Upper lobe of left lung (tissue), 6 donors: ENCODE data around the gene OR10X1. TPM values are rescaled to one million over a fixed set of nuclear protein-coding genes. Genes with fewer than 3 reads are reported as not detected.

ENCODE experiments used
- ATAC-seq, 2 donors: fragments of 200-7000 bp; cut with Tn5 transposase; one replicate each; pipeline ENCODE4 v1.9.1; 2022; ENCODE audit warnings: mild to moderate bottlenecking in 2 of 2, moderate library complexity in 2 of 2; ENCODE audit not compliant: low FRiP score in 2 of 2
- DNase-seq, 2 donors: peaks; one replicate each; pipeline ENCODE4 v3.0.0-alpha.2; 2019 to 2020
- H3K27ac ChIP-seq, 4 donors: fragments of 200-600 bp; sonication (generic); one replicate each; pipeline ENCODE4 v1.5.1; 2016 to 2019
- H3K27me3 ChIP-seq, 4 donors: fragments of 200-600 bp; sonication (generic); one replicate each; pipeline ENCODE4 v1.5.1; 2017 to 2019
- H3K36me3 ChIP-seq, 4 donors: fragments of 200-600 bp; sonication (generic); one replicate each; pipeline ENCODE4 v1.5.1; 2016 to 2019
- H3K4me1 ChIP-seq, 4 donors: fragments of 200-600 bp; sonication (generic); one replicate each; pipeline ENCODE4 v1.5.1; 2018 to 2019
- H3K4me3 ChIP-seq, 4 donors: fragments of 200-600 bp; sonication (generic); one replicate each; pipeline ENCODE4 v1.5.1; 2017 to 2019; ENCODE audit warnings: mild to moderate bottlenecking in 2 of 4, moderate library complexity in 1 of 4
- H3K9me3 ChIP-seq, 4 donors: fragments of 200-600 bp; sonication (generic); one replicate each; pipeline ENCODE4 v1.5.1; 2018 to 2019
- EP300 ChIP-seq, 4 donors: sonication (generic); formaldehyde crosslinking; IDR thresholded peaks; one replicate each; pipeline ENCODE4 v1.5.1; 2017; ENCODE audit warnings: antibody characterized with exemption in 4 of 4, control low read depth in 2 of 4
- POLR2A ChIP-seq, 4 donors: fragments of 450-650 bp; IDR thresholded peaks; one replicate each; pipeline ENCODE4 v1.5.1; 2016 to 2017; ENCODE audit warnings: antibody characterized with exemption in 4 of 4, mild to moderate bottlenecking in 2 of 4
- POLR2AphosphoS5 ChIP-seq, 2 donors: sonication (generic); formaldehyde crosslinking; IDR thresholded peaks; one replicate each; pipeline ENCODE4 v1.5.1; 2017; ENCODE audit warnings: antibody characterized with exemption in 2 of 2
- WGBS, 2 donors: methylation state at CpG; one replicate each; pipeline ENCODE4 v1.1.5; 2017 to 2018; 5-methylcytosine and 5-hydroxymethylcytosine counted together
- total RNA-seq, 6 donors: library from RNA; depleted of rRNA in 4 of 6; stranded (reverse); fragments of >200 nt in 4 of 6; gene quantifications; one replicate each; pipeline versions ENCODE4 v1.1.0 to v1.2.1, GENCODE V29; 2016 to 2021
- TF ChIP-seq, protein P1 (sequence below), 6 experiments: fragments of 450-650 bp in 4 of 6; fragments of 200-600 bp in 2 of 6; sonication (generic) in 2 of 6; IDR thresholded peaks; one replicate each; pipeline ENCODE4 v1.5.1; 2016 to 2019; ENCODE audit warnings: antibody characterized with exemption in 6 of 6
- donor health status: DM: no; HTN: no; CAD: no; lungs with moderate emphysema.
- donor health status: DM: no; HTN: yes; CAD: no; lungs with severe emphysema.

Gene OR10X1
- total RNA-seq, 6 donors from 2014 or later, result not detected

GRCh38 chr1:158586942-158587341 is 7.2 kb upstream of the OR10X1 start:
- Histone ChIP-seq H3K4me1 (no peaks in the 10 kb centered on the region), H3K27ac (no peak overlapping the region), H3K9me3 (peaks cover 0 to 13% (median 6%) of the 10 kb centered on the region in 4 donors), H3K4me3 (no peak overlapping the region), H3K27me3 (no peaks in the 10 kb centered on the region), H3K36me3 (no peaks in the 10 kb centered on the region)
- 86 to 95% methylated on average over 1 of the region's 1 CpG for WGBS, 2 donors
- TF ChIP-seq POLR2AphosphoS5 (IDR thresholded peaks at IDR 0.05) (no peak), POLR2A (IDR thresholded peaks at IDR 0.05) (no peak), EP300 (IDR thresholded peaks at IDR 0.05) (no peak)
- TF ChIP-seq, protein P1, sequence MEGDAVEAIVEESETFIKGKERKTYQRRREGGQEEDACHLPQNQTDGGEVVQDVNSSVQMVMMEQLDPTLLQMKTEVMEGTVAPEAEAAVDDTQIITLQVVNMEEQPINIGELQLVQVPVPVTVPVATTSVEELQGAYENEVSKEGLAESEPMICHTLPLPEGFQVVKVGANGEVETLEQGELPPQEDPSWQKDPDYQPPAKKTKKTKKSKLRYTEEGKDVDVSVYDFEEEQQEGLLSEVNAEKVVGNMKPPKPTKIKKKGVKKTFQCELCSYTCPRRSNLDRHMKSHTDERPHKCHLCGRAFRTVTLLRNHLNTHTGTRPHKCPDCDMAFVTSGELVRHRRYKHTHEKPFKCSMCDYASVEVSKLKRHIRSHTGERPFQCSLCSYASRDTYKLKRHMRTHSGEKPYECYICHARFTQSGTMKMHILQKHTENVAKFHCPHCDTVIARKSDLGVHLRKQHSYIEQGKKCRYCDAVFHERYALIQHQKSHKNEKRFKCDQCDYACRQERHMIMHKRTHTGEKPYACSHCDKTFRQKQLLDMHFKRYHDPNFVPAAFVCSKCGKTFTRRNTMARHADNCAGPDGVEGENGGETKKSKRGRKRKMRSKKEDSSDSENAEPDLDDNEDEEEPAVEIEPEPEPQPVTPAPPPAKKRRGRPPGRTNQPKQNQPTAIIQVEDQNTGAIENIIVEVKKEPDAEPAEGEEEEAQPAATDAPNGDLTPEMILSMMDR (IDR thresholded peaks at IDR 0.05), result no peak
- no peak for ATAC-seq
- DNase-seq, result no peak

- no peak overlapping the region for H3K27ac ChIP-seq
- H3K9me3 ChIP-seq, result peaks cover 0 to 13% (median 6%) of the 10 kb centered on the region in 4 donors
- ATAC-seq, result no peak
- 42 to 55% methylated on average over 4 of the region's 4 CpGs for WGBS, 2 donors
- H3K36me3 ChIP-seq, result no peaks in the 10 kb centered on the region
- TF ChIP-seq EP300 (IDR thresholded peaks at IDR 0.05) (no peak), POLR2A (IDR thresholded peaks at IDR 0.05) (no peak), POLR2AphosphoS5 (IDR thresholded peaks at IDR 0.05) (no peak)
- TF ChIP-seq, protein P1 (IDR thresholded peaks at IDR 0.05), result no peak
- H3K27me3 ChIP-seq, result no peaks in the 10 kb centered on the region
- no peak for DNase-seq
- H3K4me1 ChIP-seq, result no peaks in the 10 kb centered on the region
- no peak overlapping the region for H3K4me3 ChIP-seq
Measured at GRCh38 chr1:158583962-158584361, 4.3 kb upstream of the OR10X1 start.

- H3K27me3 ChIP-seq, result no peaks in the 10 kb centered on the region
- no peak for DNase-seq
- no peaks in the 10 kb centered on the region for H3K4me1 ChIP-seq
- no peak for ATAC-seq
- no peaks in the 10 kb centered on the region for H3K9me3 ChIP-seq
- H3K4me3 ChIP-seq, result no peak overlapping the region
- 92 to 96% methylated on average over 3 of the region's 3 CpGs for WGBS, 2 donors
- H3K27ac ChIP-seq, result no peak overlapping the region
- TF ChIP-seq POLR2AphosphoS5 (IDR thresholded peaks at IDR 0.05), result no peak
- no peak for TF ChIP-seq EP300 (IDR thresholded peaks at IDR 0.05)
- TF ChIP-seq, protein P1 (IDR thresholded peaks at IDR 0.05), result no peak
- TF ChIP-seq POLR2A (IDR thresholded peaks at IDR 0.05), result no peak
- H3K36me3 ChIP-seq, result no peaks in the 10 kb centered on the region
Measured at GRCh38 chr1:158577561-158577960, 2.1 kb downstream of the OR10X1 start.

- no peak for ATAC-seq
- Histone ChIP-seq H3K27ac (no peak overlapping the region), H3K9me3 (no peaks in the 10 kb centered on the region), H3K36me3 (no peaks in the 10 kb centered on the region), H3K27me3 (no peaks in the 10 kb centered on the region), H3K4me1 (no peaks in the 10 kb centered on the region), H3K4me3 (no peak overlapping the region)
- WGBS, 2 donors, result 86 to 88% methylated on average over 1 of the region's 1 CpG
- no peak for DNase-seq
- TF ChIP-seq POLR2A (IDR thresholded peaks at IDR 0.05) (no peak), EP300 (IDR thresholded peaks at IDR 0.05) (no peak), POLR2AphosphoS5 (IDR thresholded peaks at IDR 0.05) (no peak)
- TF ChIP-seq, protein P1 (IDR thresholded peaks at IDR 0.05), result no peak
Measured at GRCh38 chr1:158572226-158572625, 7.5 kb downstream of the OR10X1 start.

GRCh38 chr1:158570480-158570879 is 9.2 kb downstream of the OR10X1 start, which contains the start of gene OR6P1:
OR6P1 (minus strand) TSS chr1:158570580; CDS start chr1:158563604, 6,976 bp downstream.
- Histone ChIP-seq H3K27me3 (no peaks in the 10 kb centered on the region), H3K9me3 (no peaks in the 10 kb centered on the region), H3K4me1 (no peaks in the 10 kb centered on the region), H3K27ac (no peak within 1 kb of the TSS), H3K36me3 (no peaks in the 10 kb centered on the region), H3K4me3 (no peak within 1 kb of the TSS)
- DNase-seq, result no peak
- WGBS, 2 donors, result 60 to 83% methylated on average over 3 of the region's 3 CpGs
- no peak for ATAC-seq
- TF ChIP-seq POLR2AphosphoS5 (IDR thresholded peaks at IDR 0.05), result no peak
